Activated CD8-positive, alpha-beta memory T cell treated with anti-CD3 and anti-CD28 coated beads for 36 hours (primary cell): Measurements from ENCODE around the gene SLC22A3. TPM values are rescaled to one million over a fixed set of nuclear protein-coding genes. Genes with fewer than 3 reads are reported as not detected.
"Not testable (repeated sequence)": the region's sequence is repeated elsewhere in the genome, so short reads cannot be mapped to it uniquely, and the experiment has no call there.

ENCODE experiments used
- CTCF ChIA-PET: fragments of 350-600 bp; sonication (Branson Sonifier 250); formaldehyde crosslinking; loops from one replicate; lab custom pipeline; 2021; ENCODE audit warnings: antibody characterized with exemption; lab: Charles Lee
- POLR2A ChIA-PET: fragments of 350-600 bp; sonication (Branson Sonifier 250); formaldehyde crosslinking; loops from one replicate; lab custom pipeline; 2021; ENCODE audit warnings: antibody characterized with exemption; lab: Charles Lee
- total RNA-seq, 2 experiments: library from RNA; stranded (reverse); gene quantifications; one replicate each; pipeline ENCODE4 v1.2.3, GENCODE V29; 2021

SLC22A3 gene, protein sequence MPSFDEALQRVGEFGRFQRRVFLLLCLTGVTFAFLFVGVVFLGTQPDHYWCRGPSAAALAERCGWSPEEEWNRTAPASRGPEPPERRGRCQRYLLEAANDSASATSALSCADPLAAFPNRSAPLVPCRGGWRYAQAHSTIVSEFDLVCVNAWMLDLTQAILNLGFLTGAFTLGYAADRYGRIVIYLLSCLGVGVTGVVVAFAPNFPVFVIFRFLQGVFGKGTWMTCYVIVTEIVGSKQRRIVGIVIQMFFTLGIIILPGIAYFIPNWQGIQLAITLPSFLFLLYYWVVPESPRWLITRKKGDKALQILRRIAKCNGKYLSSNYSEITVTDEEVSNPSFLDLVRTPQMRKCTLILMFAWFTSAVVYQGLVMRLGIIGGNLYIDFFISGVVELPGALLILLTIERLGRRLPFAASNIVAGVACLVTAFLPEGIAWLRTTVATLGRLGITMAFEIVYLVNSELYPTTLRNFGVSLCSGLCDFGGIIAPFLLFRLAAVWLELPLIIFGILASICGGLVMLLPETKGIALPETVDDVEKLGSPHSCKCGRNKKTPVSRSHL
- total RNA-seq = not detected

DNA sequence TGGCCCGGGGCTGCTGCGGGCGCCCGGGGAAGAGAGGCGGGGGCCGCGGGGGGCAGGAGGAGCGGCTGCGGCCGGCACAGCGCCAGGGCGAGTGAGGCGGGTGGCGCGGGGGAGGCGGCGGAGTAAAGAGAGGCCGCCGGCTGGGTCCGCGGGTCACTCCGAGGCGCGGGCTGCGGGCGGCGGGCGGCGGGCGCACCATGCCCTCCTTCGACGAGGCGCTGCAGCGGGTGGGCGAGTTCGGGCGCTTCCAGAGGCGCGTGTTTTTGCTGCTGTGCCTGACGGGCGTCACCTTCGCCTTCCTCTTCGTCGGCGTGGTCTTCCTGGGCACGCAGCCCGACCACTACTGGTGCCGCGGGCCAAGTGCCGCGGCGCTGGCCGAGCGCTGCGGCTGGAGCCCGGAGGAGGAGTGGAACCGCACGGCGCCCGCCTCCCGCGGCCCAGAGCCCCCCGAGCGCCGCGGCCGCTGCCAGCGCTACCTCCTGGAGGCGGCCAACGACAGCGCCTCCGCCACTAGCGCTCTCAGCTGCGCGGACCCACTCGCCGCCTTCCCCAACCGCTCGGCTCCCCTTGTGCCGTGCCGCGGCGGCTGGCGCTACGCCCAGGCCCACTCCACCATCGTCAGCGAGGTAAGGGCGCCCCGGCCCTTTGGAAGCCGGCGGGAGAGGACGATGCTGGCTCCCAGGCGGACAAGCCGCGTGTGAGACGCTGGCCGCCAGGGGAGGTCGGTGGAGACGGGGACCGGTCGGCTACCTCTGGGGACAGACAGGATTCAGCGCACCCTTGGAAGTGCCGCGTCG is at the start of gene SLC22A3:
Gene SLC22A3 (plus strand): TSS at position 156 of the 797 bp plus-strand sequence. CDS start 42 bp downstream, at position 198.
- POLR2A ChIA-PET = no interaction called here
- CTCF ChIA-PET = interaction anchor here (1.0 kb wide), 1 partner anchor 210 kb away, joined by 3 read pairs; no protein-coding TSS in a partner anchor

DNA sequence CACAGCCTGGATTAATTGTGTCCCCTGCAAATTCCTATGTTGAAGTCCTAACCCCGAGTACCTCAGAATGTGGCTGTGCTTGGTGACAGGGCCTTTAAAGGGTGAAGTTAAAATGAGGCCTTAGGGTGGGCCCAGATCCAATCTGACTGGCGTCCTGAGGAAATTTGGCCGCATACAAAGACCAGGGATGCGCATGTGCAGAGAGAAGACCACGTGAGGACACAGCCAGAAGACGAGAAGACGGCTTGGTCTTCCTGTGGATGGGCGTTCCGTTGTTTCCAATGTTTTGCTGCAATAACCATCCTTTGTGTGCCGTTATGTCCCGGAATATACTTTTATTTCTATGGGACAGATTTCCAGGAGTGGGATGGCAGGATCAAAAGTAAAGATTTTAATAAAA is 48.6 kb upstream of the SLC22A3 start:
- CTCF ChIA-PET = no interaction called here

DNA sequence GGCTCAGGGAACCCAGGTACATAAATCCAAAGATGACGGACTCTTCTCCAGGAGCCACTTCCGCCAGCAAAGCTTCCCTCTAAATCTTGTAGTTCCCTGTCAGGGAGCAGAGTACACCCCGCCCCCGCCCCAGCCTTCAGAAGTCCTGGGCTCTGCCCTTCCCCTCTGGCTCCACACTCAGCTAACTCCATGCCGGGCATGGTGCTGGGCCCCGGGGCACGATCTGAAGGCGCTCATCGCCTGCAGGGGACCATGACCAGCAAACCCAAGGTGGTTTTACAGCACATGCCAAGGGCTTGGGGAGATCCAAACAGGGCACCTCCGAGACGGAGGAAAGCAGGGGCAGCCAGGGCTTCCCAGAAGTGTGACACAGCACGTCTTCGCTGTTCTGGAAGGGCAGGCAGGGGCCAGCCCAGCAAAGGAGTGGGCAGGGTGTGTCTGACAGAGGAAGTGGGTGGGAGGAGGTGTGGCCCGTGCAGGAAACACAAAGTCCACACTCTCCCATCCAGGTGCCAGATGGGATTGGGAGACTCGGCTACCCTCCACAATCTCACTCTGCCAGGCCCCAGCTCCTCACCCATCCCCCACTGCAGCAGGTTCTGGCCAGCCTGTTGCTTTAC is 48.0 kb upstream of the SLC22A3 start:
- POLR2A ChIA-PET = no interaction called here
- CTCF ChIA-PET = no interaction called here

More for the DNA sequence above, 48.6 kb upstream of the SLC22A3 start:
- POLR2A ChIA-PET = no interaction called here

DNA sequence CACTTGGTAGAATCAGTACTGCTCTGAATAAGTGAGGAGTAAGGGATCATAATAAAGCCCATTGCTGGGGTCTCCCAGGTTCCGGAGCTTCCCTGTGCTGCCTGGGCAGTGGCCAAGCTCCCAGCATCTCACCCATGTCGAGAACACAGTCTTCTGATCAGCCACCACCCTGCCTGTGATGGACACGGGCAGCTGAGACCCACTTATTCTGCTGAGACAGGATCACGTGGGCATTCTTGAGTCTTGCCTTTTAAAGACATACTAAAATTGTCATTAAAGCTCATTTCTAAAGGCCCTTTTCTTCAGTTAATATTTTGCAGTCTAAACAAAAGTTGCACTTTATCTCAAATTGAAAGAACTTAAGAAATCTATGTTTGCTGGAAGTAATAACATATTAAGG is 46.8 kb upstream of the SLC22A3 start:
- CTCF ChIA-PET = no interaction called here
- POLR2A ChIA-PET = no interaction called here

DNA sequence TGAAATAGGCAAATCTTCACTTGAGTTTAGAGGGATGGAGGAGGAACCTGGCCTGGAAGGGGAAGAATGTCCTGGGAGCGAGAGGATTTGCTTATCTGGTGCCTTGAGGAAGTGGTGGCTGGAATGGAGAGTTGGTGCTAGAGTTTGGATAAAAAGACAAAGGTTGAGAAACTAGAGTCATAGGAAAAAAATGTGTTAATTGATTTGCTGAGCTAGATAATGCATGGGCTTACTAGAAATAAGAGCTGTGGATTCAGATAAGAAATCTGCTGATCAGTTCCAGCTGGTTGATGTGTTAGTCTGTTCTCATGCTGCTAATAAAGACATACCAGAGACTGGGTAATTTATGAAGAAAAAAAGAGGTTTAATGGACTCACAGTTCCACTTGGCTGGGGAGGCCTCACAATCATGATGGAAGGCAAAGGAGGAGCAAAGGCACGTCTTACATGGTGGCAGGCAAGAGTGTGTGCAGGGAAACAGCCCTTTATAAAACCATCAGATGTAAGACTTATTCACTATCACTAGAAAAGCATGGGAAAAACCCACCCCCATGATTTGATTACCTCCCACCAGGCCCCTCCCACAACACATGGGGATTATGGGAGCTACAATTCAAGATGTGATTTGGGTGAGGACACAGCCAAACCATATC is 45.6 kb upstream of the SLC22A3 start:
- CTCF ChIA-PET, POLR2A ChIA-PET: not testable (repeated sequence)

DNA sequence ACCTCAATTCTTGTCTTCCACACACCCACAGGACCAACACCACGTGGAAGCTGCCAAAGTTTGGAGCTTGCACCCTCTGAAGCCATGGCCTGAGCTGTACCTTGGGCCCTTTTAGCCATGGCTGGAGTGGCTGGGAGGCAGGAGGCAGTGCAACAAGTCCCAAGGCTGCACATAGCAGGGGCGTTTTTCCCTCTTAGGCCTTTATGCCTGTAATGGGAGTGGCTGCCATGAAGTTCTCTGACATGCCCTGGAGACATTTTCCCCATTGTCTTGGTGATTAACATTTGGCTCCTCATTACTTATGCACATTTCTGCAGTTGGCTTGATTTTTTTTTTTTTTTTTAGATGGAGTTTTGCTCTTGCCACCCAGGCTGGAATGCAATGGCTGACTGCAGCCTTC is 44.4 kb upstream of the SLC22A3 start:
- ChIA-PET CTCF (no interaction called here), POLR2A (no interaction called here)

DNA sequence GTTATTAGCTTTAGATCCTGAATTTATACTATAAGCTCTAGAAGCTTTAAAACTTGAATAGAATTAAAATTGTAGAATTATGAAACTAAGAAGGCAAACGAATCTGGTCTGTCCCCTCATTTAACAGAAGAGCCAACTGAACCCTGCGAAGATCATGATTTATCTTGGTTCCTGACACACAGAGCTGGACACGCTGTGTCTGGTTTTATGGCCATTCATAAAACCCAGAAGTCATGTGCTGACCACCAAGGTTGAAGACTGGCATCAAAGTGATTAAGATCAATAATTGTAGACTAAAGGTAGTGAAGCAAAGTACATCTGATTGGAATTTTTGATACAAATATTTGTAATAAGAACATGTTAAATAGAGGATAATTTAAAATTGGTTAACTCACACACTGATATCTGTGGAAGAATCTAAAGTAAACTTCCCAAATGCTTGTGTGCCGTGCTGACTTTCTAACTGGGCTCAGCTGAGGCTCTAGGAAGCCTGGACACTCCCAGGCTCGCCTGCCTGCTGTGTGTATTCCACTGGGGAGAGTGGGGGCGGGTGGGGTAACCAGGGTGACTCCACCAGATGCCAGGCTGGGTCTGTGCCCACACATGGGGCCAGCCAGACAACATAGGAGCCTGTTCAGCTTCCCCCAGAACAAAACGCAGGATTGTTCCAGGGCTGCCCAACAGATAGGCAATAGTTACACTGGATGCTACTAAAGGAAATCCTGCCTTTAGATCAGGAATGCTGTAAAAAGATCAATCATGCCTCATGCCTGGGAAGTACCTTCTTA is 42.1 kb upstream of the SLC22A3 start:
- ChIA-PET CTCF (no interaction called here), POLR2A (no interaction called here)

DNA sequence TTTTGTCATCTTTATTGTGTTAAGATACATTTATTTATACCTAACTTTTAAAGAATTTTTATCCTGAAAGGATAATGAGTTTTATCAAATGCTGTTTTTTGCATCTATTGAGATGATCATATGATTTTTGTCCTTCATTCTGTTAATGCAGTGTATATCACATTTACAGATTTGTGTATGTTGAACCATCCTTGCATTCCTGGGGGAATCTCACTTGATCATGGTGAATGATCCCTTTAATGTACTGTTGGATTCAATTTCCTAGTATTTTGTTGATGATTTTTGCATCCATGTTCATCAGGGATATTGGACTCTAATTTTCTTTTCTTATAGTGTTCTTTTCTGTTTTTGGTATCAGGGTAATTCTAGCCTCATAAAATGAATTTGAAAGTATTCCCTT is 38.5 kb upstream of the SLC22A3 start:
- ChIA-PET POLR2A (no interaction called here), CTCF (no interaction called here)

DNA sequence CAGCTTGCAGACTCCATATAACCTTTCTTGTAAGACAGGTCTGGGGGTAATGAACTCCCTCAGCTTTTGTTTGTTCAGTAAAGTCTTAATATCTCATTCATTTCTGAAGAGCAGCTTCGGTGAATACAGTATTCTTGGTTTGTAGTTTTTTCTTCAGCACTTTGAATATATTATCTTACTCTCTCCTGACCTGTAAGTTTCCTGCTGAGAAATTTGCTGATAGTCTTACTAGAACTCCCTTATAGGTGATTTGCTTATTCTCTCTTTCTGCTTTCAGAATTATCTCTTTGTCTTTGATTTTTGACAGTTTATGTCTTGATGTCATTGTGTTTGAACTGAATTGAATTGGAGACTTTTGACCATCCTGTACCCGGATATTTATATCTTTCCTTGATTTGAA is 35.3 kb upstream of the SLC22A3 start:
- POLR2A ChIA-PET = no interaction called here

DNA sequence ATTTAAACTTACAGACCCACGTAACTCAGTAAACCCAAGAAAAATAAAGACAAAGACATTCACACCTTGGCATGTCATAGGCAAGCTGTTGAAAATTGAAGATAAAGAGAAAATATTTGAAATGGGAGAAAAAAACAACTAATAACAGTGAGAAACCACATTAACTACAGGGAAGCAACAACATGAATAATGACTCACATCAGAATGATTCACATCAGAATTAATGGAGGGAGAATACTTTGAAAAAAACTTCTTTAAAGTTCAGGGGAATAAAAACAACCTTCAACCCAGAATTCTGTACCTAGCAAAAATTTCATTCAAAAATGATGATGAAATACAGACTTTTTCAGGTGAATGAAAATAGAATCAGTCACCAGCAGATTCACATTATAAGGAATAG is 32.9 kb upstream of the SLC22A3 start:
- CTCF ChIA-PET = no interaction called here
- POLR2A ChIA-PET = no interaction called here

More for the DNA sequence above, 35.3 kb upstream of the SLC22A3 start:
- CTCF ChIA-PET = no interaction called here

DNA sequence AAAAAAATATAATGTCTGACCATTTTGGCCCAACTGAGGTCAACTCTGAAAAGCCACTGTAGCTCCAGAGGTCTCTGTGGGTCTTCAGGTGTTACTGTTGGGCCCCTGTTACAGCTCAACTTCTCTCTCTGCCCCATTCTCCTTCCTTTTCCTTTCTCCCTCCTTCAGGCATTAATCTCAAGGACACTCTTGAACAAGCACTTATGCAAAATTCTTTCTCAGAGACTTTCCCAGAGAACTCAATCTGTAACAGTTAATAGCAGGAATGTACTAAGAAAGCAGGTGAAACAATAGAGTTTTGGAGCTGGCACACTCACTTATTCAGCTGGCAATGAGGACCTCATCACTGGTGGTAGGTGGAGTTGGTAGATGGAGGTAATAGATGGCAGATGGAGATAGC is 31.9 kb upstream of the SLC22A3 start:
- CTCF ChIA-PET = no interaction called here
- POLR2A ChIA-PET = no interaction called here

DNA sequence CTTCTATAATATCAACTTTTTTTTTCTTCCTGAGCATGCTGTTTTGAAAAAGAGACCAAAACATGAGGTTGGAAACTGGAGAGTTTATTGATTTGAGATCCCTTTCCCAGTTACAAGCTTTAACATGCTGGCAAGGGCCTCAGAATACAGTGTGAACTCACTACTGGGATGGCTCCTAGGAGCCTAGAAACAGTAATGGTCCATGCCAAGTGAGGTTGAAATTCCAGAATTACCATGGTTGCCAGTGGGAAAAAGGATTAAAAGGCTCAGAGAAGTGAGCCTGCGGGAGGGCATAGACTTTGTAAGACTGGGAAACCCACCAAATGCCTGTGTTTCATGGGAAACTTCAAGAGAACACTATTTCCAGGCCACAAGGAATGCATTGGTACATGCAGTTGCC is 28.9 kb upstream of the SLC22A3 start:
- ChIA-PET POLR2A (no interaction called here), CTCF (no interaction called here)

DNA sequence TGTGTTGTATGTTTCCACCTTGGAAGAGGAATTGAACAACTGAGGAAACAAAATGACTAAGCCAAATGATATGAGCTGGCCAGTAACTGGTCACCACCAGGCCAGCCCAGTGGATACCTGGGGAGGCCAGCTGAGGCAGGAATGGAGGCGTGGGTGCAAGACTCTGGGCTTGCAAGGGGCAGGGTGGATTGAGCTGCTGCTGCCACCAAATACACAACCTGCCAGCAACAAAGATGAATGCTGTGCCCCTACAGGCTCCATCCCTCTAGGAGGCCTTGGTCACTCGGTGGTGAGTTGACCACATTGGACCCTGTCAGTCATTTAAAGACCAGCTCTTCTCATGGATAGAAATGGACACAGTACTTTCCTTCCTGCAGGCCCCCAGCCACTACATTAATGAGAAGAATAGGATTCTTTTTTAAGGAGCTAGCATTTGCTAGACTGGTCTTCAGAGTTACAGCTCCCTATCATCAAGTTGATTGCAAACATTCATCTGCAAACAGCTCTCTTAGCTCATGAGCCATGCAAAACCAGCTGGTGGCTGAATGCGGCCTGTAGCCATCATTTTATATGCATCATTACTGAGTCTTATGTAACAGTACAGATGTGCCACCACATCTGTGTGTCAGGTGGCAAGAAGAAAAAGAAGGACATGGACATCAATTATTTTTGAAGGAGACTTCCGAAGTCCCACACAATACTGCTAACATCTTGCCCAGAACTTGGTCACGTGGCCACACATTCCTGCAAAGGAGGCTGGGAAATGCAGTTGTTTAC is 26.3 kb upstream of the SLC22A3 start:
- CTCF ChIA-PET = no interaction called here
- POLR2A ChIA-PET = no interaction called here

DNA sequence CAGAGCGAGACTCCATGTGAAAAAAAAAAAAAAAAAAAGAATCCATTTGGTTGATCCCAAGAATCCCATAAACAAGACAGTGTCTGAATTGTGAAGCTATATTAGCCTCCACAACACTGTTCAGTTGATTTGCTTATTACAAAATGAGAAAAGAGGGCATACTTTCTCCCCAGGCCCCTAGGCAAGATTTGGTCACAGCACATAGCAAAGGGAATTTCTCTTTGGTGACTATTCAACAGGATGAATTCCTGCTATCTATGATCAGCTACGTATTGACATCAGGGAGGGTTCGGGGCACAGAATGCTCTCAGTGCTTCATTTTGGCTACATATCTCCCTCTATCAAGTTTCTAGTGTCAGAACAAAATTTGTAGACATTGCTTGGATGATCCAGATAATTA is 20.2 kb upstream of the SLC22A3 start:
- CTCF ChIA-PET = no interaction called here
- POLR2A ChIA-PET = no interaction called here

DNA sequence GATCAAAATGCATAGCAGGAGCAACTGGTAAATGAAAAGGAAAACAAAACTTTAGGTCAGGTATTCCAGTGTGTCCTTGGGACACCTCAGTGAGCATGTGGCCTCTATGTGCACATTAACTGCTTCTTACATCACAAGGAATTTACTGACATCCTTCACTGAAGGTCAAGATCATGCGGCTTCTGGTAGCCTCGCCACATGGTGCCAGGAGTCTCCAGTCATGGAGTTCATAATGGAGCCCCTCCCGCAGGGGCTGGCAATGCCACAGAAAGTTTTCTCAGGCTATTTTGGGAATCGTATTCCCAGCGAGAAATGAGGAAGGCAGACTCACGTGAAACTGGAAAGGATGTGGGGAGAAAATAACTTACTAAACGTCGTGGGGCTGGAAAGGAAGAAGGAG is 19.7 kb upstream of the SLC22A3 start:
- CTCF ChIA-PET = no interaction called here
- POLR2A ChIA-PET = no interaction called here

DNA sequence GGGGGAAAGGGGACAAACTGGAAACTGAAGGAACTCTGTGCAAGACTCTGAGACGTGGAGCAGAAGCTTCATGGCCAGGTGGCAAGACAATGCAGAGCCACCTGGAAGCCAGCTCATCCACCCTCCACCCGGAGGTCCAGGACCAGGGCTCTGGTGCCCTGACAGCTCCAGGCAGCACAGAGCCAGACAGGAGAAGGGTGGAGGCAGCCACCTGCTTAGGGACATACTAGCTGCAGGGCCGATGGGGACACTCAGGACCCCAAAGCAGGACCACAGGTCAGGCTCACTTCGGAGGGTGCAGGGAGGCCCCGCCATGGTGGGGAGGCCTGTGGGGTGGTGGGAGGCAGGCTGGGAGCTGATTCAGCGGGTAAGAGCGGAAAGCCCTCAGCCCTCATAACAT is 19.0 kb upstream of the SLC22A3 start:
- CTCF ChIA-PET = no interaction called here
- POLR2A ChIA-PET = no interaction called here

DNA sequence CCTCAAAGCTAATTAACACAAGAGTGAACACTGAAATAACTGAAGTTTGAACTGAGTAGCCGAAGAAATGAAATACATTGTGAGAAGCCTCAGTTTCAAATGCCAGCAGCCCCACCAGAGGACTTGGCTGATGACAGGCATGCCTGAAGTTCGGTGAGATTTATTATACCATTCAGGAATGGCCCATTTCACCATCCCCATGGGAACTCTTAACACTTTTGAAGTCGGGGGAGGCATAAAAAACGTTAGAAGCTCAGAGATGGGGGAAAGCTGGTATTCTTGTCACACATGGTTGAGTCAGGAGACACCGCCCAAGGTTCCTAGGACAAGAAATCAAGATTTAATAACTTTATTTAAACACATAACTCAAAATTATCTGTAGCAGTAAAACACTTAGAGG is 17.6 kb upstream of the SLC22A3 start:
- ChIA-PET POLR2A (no interaction called here), CTCF (no interaction called here)

DNA sequence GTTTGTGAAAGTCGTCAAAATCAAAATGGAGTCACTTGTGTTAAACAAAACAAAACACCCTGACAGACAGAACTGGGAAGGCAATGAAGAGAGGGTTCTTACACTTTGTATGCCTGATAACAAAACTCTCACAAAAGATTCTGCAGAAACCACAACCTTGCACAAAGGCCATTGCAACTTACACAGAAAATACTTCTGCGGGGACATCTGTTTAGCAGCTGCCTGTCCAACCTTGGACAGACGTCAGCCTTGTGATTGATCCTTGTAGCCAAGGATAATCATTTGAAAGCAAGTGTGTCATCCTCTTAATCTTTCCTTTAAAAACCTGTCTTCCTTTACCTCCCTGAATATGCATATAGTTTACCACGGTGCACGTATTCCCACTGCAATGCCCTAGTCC is 17.0 kb upstream of the SLC22A3 start:
- ChIA-PET POLR2A (no interaction called here), CTCF (no interaction called here)
